GM19351 (cell line): ENCODE data around the gene FMN1.

ENCODE experiments used
- ATAC-seq: cut with Tn5 transposase; IDR thresholded peaks from one replicate; pipeline ENCODE4 v1.9.1; 2021; ENCODE audit warnings: mild to moderate bottlenecking, moderate library complexity; ENCODE audit not compliant: unreplicated experiment

Gene FMN1

GRCh38 chr15:32901192-32901591 is 293.3 kb downstream of the FMN1 start:
- ATAC-seq = no peak

- no peak for ATAC-seq
These were observed 295.4 kb downstream of the FMN1 start for GRCh38 chr15:32899126-32899596.

- no peak for ATAC-seq
These were observed 296.1 kb downstream of the FMN1 start for GRCh38 chr15:32898414-32898813.

- ATAC-seq = no peak
These were observed 301.1 kb downstream of the FMN1 start for GRCh38 chr15:32893421-32893820.

- no peak for ATAC-seq
These were observed 305.3 kb downstream of the FMN1 start for GRCh38 chr15:32889214-32889613.

- no peak for ATAC-seq
These were observed 306.2 kb downstream of the FMN1 start for GRCh38 chr15:32888221-32888761.

GRCh38 chr15:32887090-32887489 is 307.4 kb downstream of the FMN1 start:
- ATAC-seq = no peak

GRCh38 chr15:32886459-32886858 is 308.1 kb downstream of the FMN1 start:
- no peak for ATAC-seq

GRCh38 chr15:32885713-32886112 is 308.8 kb downstream of the FMN1 start:
- no peak for ATAC-seq

GRCh38 chr15:32884146-32884545 is 310.4 kb downstream of the FMN1 start:
- no peak for ATAC-seq

GRCh38 chr15:32882955-32883354 is 311.6 kb downstream of the FMN1 start:
- no peak for ATAC-seq

GRCh38 chr15:32881528-32881927 is 313.0 kb downstream of the FMN1 start:
- no peak for ATAC-seq

- no peak for ATAC-seq
These were observed 313.9 kb downstream of the FMN1 start for GRCh38 chr15:32880642-32881041.

GRCh38 chr15:32879980-32880379 is 314.5 kb downstream of the FMN1 start:
- ATAC-seq = no peak

GRCh38 chr15:32878869-32879805 is 315.4 kb downstream of the FMN1 start:
- no peak for ATAC-seq

- ATAC-seq = no peak
These were observed 316.2 kb downstream of the FMN1 start for GRCh38 chr15:32878342-32878741.

- ATAC-seq = no peak
These were observed 317.1 kb downstream of the FMN1 start for GRCh38 chr15:32877252-32878019.

- ATAC-seq = no peak
These were observed 321.0 kb downstream of the FMN1 start for GRCh38 chr15:32873284-32874114.

- no peak for ATAC-seq
These were observed 321.8 kb downstream of the FMN1 start for GRCh38 chr15:32872621-32873283.

- no peak for ATAC-seq
These were observed 322.6 kb downstream of the FMN1 start for GRCh38 chr15:32871883-32872282.
